HG03439 (cell line): ENCODE measurements around the gene MT3.
"Not testable (repeated sequence)": the region's sequence is repeated elsewhere in the genome, so short reads cannot be mapped to it uniquely, and the experiment has no call there.

ENCODE experiments used
- ATAC-seq: cut with Tn5 transposase; IDR thresholded peaks from one replicate; pipeline ENCODE4 v1.9.1; 2021; ENCODE audit warnings: mild to moderate bottlenecking, moderate library complexity; ENCODE audit not compliant: unreplicated experiment

Gene MT3

GRCh38 chr16:56577300-56577625, 12.1 kb upstream of the MT3 start:
- ATAC-seq = no peak

- ATAC-seq = no peak
Measured at GRCh38 chr16:56580391-56581048, 8.8 kb upstream of the MT3 start.

- not testable (repeated sequence) for ATAC-seq
Measured at GRCh38 chr16:56582911-56583310, 6.4 kb upstream of the MT3 start.

- ATAC-seq = no peak
Measured at GRCh38 chr16:56583351-56584168, 5.8 kb upstream of the MT3 start.

- no peak for ATAC-seq
Measured at GRCh38 chr16:56584276-56584675, 5.1 kb upstream of the MT3 start.

GRCh38 chr16:56588781-56589140, 567 bp upstream of the MT3 start:
- ATAC-seq = no peak

- no peak for ATAC-seq
Measured at GRCh38 chr16:56591377-56592060, 2.2 kb downstream of the MT3 start.

- ATAC-seq = no peak
Measured at GRCh38 chr16:56593573-56594291, 4.4 kb downstream of the MT3 start.

- no peak for ATAC-seq
Measured at GRCh38 chr16:56594292-56594619, 4.9 kb downstream of the MT3 start.

- no peak for ATAC-seq
Measured at GRCh38 chr16:56600398-56600999, 11.2 kb downstream of the MT3 start.

GRCh38 chr16:56601325-56601724, 12.0 kb downstream of the MT3 start:
- no peak for ATAC-seq

- no peak for ATAC-seq
Measured at GRCh38 chr16:56603589-56603988, 14.3 kb downstream of the MT3 start.

GRCh38 chr16:56604966-56605365, 15.6 kb downstream of the MT3 start:
- ATAC-seq = no peak

- ATAC-seq = no peak
Measured at GRCh38 chr16:56605475-56605874, 16.1 kb downstream of the MT3 start.

GRCh38 chr16:56606071-56606475, 16.7 kb downstream of the MT3 start:
- ATAC-seq = no peak

GRCh38 chr16:56606476-56607108, 17.3 kb downstream of the MT3 start:
- no peak for ATAC-seq

- ATAC-seq = no peak
Measured at GRCh38 chr16:56607109-56607618, 17.8 kb downstream of the MT3 start.

GRCh38 chr16:56607675-56608042, 18.3 kb downstream of the MT3 start:
- ATAC-seq = no peak

- ATAC-seq = peak; percentile 82
Measured at GRCh38 chr16:56608043-56608875, 18.9 kb downstream of the MT3 start, which contains the start of gene MT2A. Gene MT2A, plus strand, starts transcription at chr16:56608584. Its CDS starts 72 bp downstream, at chr16:56608656.
